Measurements from ENCODE around the gene MAMDC2. TPM values are rescaled to one million over a fixed set of nuclear protein-coding genes. Genes with fewer than 3 reads are reported as not detected.
A peak's percentile ranks its signal among the peaks of the same experiment; 100 is the strongest.

Gene MAMDC2
- total RNA-seq, 2 donors from 2014 or later: 25.4 to 29.0 TPM

DNA sequence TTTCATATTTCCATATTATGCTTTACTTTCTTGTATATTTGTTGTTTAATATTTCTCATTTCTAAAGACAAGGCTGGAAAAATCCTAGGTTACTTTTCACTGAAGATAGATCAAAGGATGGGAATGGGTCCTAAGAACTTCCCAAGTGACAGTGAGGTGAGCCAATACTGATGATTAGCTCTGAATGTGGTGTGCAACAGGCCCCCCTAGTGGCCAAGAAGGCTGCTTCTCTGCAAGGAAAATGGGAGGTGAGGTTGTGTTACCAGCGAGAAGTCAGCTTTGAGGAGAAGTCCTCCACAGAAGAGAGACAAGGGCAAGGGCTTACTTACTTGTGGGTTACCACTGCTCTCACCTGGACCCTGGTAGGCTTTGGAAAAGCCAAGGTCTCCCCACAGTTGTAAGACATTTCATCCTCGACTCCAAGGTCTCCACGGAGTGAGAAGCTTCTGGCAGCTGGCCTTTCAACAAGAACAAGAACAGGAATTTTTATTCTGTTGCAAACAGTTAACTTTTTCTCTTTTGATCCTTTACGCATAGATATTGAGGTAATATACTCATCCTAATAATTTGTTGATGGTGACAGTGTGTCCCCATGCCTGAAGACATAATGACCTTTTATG lies 69.9 kb downstream of the MAMDC2 start:
- TF ChIP-seq, protein P1, sequence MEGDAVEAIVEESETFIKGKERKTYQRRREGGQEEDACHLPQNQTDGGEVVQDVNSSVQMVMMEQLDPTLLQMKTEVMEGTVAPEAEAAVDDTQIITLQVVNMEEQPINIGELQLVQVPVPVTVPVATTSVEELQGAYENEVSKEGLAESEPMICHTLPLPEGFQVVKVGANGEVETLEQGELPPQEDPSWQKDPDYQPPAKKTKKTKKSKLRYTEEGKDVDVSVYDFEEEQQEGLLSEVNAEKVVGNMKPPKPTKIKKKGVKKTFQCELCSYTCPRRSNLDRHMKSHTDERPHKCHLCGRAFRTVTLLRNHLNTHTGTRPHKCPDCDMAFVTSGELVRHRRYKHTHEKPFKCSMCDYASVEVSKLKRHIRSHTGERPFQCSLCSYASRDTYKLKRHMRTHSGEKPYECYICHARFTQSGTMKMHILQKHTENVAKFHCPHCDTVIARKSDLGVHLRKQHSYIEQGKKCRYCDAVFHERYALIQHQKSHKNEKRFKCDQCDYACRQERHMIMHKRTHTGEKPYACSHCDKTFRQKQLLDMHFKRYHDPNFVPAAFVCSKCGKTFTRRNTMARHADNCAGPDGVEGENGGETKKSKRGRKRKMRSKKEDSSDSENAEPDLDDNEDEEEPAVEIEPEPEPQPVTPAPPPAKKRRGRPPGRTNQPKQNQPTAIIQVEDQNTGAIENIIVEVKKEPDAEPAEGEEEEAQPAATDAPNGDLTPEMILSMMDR (IDR thresholded peaks at IDR 0.05): peak; percentile 72
- no peaks in the 10 kb centered on the region for H3K9me3 ChIP-seq
- ATAC-seq (ENCODE audit: insufficient number of reproducible peaks, low FRiP score, low read depth): peak; percentile 50
- H3K27ac ChIP-seq: no peak overlapping the region
- H3K27me3 ChIP-seq (replicated peaks; ENCODE audit: insufficient read depth): no peaks in the 10 kb centered on the region
- no peak overlapping the region for H3K4me3 ChIP-seq
- no peak for DNase-seq (ENCODE audit: low spot score)
- H3K4me1 ChIP-seq (ENCODE audit: control insufficient read depth in 1 of 2, low read depth in 2 of 2): peaks cover 0 to 3% of the 10 kb centered on the region in 2 donors
- no peaks in the 10 kb centered on the region for H3K36me3 ChIP-seq

DNA sequence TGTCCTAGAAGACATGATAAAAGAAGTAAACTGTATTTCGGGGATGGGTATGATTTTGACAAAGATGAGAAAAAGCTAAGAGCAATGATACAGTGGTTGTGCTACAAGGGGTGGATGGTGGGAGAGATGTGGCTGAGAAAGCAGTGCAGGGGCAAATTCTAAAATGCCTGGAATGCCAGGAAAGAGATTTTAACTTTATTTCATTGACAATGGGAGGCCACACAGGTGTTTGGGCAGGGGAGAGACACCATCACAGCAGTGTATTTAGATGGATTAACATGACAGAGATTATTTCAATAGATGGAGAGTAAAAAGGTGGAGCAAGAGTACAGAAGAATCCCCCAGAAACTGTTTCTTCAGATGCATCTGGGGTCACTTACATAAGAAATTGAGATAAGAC lies 71.2 kb downstream of the MAMDC2 start:
- Histone ChIP-seq H3K9me3 (no peaks in the 10 kb centered on the region), H3K4me3 (no peak overlapping the region), H3K27me3 (replicated peaks; ENCODE audit: insufficient read depth) (no peaks in the 10 kb centered on the region), H3K36me3 (no peaks in the 10 kb centered on the region), H3K27ac (no peak overlapping the region), H3K4me1 (ENCODE audit: control insufficient read depth in 1 of 2, low read depth in 2 of 2) (peaks cover 0 to 3% of the 10 kb centered on the region in 2 donors)
- TF ChIP-seq, protein P1 (IDR thresholded peaks at IDR 0.05): no peak
- DNase-seq (ENCODE audit: low spot score) (no peak), ATAC-seq (ENCODE audit: insufficient number of reproducible peaks, low FRiP score, low read depth) (no peak)

DNA sequence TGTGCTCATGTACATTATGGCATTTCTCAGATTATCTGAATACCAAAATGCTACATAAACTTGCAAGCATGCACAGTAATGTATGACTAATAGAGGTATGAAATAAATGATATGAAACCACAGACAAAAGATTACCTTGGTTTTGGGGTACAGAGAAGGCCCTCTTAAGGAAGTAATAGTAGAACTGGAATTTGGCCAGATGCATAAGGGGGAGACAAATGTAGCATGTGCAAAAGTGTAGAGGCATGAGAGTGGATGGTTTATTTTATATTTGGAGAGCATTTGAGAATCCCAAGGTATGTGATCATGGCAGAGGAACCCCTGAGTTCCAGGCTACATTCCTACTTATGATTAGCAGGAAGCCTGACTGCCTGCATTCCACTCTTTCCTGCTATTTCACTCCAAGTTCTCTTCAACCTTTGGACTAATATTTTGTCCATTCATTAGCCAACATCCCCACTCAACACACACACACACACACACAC lies 74.2 kb downstream of the MAMDC2 start:
- Histone ChIP-seq H3K27ac (no peak overlapping the region), H3K4me1 (ENCODE audit: control insufficient read depth in 1 of 2, low read depth in 2 of 2) (peaks cover 8 to 10% of the 10 kb centered on the region in 2 donors), H3K27me3 (replicated peaks; ENCODE audit: insufficient read depth) (no peaks in the 10 kb centered on the region), H3K36me3 (no peaks in the 10 kb centered on the region), H3K4me3 (no peak overlapping the region), H3K9me3 (no peaks in the 10 kb centered on the region)
- TF ChIP-seq, protein P1 (IDR thresholded peaks at IDR 0.05): no peak
- DNase-seq (ENCODE audit: low spot score) (no peak), ATAC-seq (ENCODE audit: insufficient number of reproducible peaks, low FRiP score, low read depth) (no peak)

DNA sequence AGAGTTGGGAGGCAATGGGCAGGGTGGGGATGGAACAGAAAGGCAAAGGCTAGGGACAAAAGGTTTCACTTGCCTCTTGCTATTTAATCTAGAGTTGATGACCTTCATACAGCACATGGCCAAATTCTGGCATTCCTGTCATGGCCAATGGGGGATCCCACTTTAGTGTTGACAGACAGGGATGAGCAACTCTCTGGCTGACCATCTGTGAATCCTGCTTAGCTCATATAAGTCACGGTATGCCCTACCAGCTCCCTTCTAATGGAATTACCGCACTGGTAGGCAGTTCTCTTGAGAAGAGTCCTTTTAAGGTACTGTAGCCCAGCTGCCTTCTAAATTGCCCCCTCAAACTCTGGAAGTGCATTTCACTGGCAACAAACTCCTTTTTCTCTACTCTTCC lies 76.1 kb downstream of the MAMDC2 start:
- Histone ChIP-seq H3K27me3 (replicated peaks; ENCODE audit: insufficient read depth) (no peaks in the 10 kb centered on the region), H3K27ac (no peak overlapping the region), H3K4me3 (no peak overlapping the region), H3K36me3 (no peaks in the 10 kb centered on the region), H3K4me1 (ENCODE audit: control insufficient read depth in 1 of 2, low read depth in 2 of 2) (peaks cover 8 to 10% of the 10 kb centered on the region in 2 donors), H3K9me3 (no peaks in the 10 kb centered on the region)
- DNase-seq (ENCODE audit: low spot score) (no peak), ATAC-seq (ENCODE audit: insufficient number of reproducible peaks, low FRiP score, low read depth) (no peak)
- TF ChIP-seq, protein P1 (IDR thresholded peaks at IDR 0.05): no peak

DNA sequence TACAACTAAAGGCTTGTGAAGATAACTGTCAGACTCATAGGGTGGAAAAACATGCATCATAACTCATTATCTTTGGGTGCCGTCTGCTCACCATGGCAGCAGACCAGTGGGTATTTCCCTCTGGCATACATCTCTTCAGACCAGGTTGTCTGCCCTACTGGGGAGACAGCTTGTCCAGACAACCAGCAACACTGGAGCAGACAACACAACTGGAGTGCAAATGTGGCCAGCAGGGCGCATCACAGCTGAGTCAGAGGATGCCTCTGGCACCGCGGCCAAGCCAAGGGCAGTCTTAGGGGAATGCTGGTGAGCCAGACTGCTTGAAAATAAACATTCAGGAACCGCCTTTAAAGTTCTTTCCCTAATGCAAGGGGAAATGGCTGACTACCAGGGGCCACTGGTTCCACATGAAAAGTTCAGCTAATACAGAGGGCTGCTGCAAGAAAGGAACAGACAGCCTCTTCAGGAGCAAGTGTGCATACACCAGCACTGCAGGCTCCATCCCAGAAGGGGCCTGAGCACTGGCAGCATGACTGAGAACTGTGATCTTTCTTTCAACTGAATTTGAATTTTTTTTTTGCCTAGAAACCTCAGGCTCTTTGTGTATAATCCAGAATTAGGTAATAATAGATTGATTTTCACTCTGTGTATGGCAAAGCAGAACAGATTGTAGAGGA lies 77.3 kb downstream of the MAMDC2 start:
- no peak for ATAC-seq (ENCODE audit: insufficient number of reproducible peaks, low FRiP score, low read depth)
- H3K9me3 ChIP-seq: no peaks in the 10 kb centered on the region
- H3K4me1 ChIP-seq (ENCODE audit: control insufficient read depth in 1 of 2, low read depth in 2 of 2): peaks cover 8 to 10% of the 10 kb centered on the region in 2 donors
- no peaks in the 10 kb centered on the region for H3K36me3 ChIP-seq
- TF ChIP-seq, protein P1 (IDR thresholded peaks at IDR 0.05): no peak
- DNase-seq (ENCODE audit: low spot score): no peak
- H3K4me3 ChIP-seq: no peak overlapping the region
- H3K27me3 ChIP-seq (replicated peaks; ENCODE audit: insufficient read depth): no peaks in the 10 kb centered on the region
- H3K27ac ChIP-seq: peak overlapping the region in 1 of 2 donors; percentile 38

Measured in thoracic aorta (tissue), 2 donors.